GM18870 (cell line): ENCODE results near the gene ABCA7.
"Not testable (repeated sequence)": the region's sequence is repeated elsewhere in the genome, so short reads cannot be mapped to it uniquely, and the experiment has no call there.

ENCODE experiments used
- ATAC-seq: cut with Tn5 transposase; IDR thresholded peaks from one replicate; pipeline ENCODE4 v1.9.1; 2021; ENCODE audit warnings: moderate library complexity; ENCODE audit not compliant: unreplicated experiment

ABCA7 gene

GRCh38 chr19:1113030-1113985 is 73.4 kb downstream of the ABCA7 start:
- ATAC-seq: no peak

DNA sequence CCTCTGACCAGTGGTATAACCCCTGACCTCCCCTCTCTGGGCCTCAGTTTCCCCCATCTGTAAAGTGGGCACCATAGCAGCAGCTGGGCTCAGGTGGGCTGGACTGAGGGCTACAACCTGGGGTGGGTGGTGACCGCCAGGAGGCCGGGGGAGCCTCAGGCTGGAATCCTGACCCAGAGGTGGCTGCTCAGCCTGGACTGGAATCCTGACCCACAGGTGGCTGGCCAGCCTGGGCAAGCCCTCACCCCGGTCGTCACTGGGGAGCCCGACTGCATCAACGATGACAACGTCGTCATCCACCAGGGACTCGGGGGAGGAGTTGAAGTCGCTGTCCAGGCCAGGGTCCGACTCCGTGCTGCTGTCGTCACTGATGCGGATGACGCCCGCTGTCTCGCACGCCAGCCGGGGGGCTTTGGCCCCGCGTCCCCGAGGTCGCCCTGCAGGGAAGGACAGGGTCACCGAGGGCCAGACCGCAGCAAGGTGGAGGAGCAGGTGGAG is 74.1 kb downstream of the ABCA7 start:
- no peak for ATAC-seq

DNA sequence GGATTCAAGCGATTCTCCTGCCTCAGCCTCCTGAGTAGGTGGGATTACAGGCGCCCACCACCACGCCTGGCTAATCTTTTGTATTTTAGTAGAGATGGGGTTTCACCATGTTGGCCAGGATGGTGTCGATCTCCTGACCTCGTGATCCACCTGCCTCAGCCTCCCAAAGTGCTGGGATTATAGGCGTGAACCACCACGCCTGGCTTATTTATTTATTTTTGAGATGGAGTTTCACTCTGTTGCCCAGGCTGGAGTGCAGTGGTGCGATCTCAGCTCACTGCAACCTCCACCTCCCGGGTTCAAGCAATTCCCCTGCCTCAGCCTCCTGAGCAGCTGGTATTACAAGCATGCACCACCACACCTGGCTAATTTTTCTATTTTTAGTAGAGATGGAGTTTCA is 74.8 kb downstream of the ABCA7 start:
- ATAC-seq: not testable (repeated sequence)
